AG04449 (cell line): ENCODE data around the gene DBH.

Experiments
- CTCF ChIA-PET: fragments of 350-600 bp; formaldehyde crosslinking; extraction: SDS; loops from one replicate; lab custom pipeline; 2021; ENCODE audit warnings: antibody characterized with exemption; lab: Yijun Ruan, JAX
- POLR2A ChIA-PET: fragments of 400-600, 350-600 bp; formaldehyde crosslinking; extraction: SDS; loops from one replicate; lab custom pipeline; 2020; ENCODE audit warnings: antibody characterized with exemption, inconsistent platforms; lab: Yijun Ruan, JAX
- DNase-seq: peaks from one replicate; pipeline ENCODE4 v3.0.0-alpha.2; 2010; ENCODE audit warnings: low read depth, low spot score
- H3K4me3 ChIP-seq: 2 replicates; pipeline ENCODE4 v1.5.1; 2011; ENCODE audit warnings: low read depth, mild to moderate bottlenecking, control low read depth, low read length
- CTCF ChIP-seq: IDR thresholded peaks from one replicate; pipeline ENCODE4 v1.5.1; 2011; ENCODE audit warnings: mild to moderate bottlenecking, moderate library complexity, low read length, control low read depth, inconsistent platforms; ENCODE audit not compliant: insufficient read depth; ENCODE audit errors: missing control alignments

The DBH gene

DNA sequence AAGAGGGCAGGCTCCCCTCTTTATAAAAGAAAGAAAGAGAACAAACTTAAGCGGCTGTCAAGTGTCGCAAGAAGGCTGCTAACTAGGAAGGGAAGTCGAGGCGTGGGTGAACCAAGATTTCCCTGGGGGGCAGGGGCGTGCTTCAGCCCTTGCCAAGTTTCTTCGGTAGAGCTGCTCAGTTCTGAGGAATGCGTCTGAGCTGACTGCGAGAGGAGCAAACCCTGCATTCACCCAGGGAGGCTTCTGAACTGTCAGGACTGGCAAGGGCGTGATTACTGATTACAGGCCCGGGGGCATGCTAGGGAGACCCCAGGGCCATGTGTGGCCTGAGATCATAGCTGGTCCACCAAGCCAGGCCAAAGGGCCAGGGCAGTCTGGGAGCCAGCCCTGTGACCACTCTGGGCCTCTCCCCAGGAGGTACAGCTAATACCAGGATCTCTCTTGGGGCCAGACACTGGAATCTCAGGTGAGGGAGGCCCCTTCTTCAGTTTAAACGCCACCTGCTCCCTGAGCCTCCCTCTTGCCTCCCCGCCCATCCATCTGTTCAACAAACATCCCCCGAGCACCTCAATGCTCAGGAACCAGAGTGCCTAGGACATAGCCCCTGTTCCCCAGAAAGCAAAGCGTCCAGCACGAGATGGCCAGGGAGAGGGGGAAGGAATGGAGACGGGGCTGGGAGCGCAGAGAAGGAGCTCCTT is 71.1 kb downstream of the DBH start:
- CTCF ChIA-PET, result no interaction called here
- no peak for TF ChIP-seq CTCF
- H3K4me3 ChIP-seq, result no peak overlapping the region
- POLR2A ChIA-PET, result no interaction called here
- DNase-seq, result no peak

DNA sequence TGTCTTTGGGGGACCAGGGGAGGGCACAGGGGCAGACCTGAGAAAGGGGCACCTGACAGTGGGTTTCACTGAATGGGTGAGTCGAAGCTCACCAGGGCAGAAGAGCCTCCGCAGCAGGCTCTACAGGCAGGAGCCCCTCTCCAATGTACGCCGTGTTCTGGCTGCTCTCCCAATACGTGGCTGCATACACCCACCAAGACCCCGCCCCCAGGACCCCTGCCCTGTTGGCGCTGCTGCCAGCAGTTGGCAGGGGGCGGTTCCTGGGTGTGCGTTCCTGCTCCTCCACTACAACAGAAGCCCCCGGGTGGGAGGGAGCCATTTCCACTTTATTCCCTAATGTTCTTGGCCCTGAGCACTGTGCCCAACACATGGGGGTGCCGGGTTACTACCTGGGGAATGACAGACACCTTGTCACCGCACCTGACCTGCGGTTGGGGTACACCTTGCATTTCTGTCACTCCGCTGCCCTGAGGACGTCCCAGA is 71.6 kb downstream of the DBH start:
- H3K4me3 ChIP-seq, result no peak overlapping the region
- ChIA-PET CTCF (no interaction called here), POLR2A (no interaction called here)
- DNase-seq, result no peak
- no peak for TF ChIP-seq CTCF

GRCh38 chr9:133708246-133709014 is 72.3 kb downstream of the DBH start:
- no peak for TF ChIP-seq CTCF
- POLR2A ChIA-PET, result no interaction called here
- CTCF ChIA-PET, result interaction anchor here (0.7 kb wide), 1 partner anchor 35 kb away, joined by 3 read pairs; no protein-coding TSS in a partner anchor
- H3K4me3 ChIP-seq, result no peak overlapping the region
- no peak for DNase-seq
